PC-3 (cell line): ENCODE results near the gene CELF2. TPM values are rescaled to one million over a fixed set of nuclear protein-coding genes. Genes with fewer than 3 reads are reported as not detected.

Experiments used
- ATAC-seq: fragments of 200-7000 bp; cut with Tn5 transposase; 2 replicates; pipeline ENCODE4 v1.9.1; 2020; ENCODE audit warnings: mild to moderate bottlenecking, moderate library complexity
- BruUV-seq: library from RNA; stranded (reverse); fragments of 400-500 nt; replicated peaks from 2 replicates; lab custom pipeline; 2021; lab: Mats Ljungman, UMichigan
- CTCF ChIA-PET: fragments of 300-600 bp; sonication (Branson Sonifier 250); formaldehyde crosslinking; loops from one replicate; lab custom pipeline; 2022; ENCODE audit warnings: antibody characterized with exemption; lab: Charles Lee
- POLR2A ChIA-PET: fragments of 300-600 bp; sonication (Branson Sonifier 250); formaldehyde crosslinking; loops from one replicate; lab custom pipeline; 2022; ENCODE audit warnings: antibody characterized with exemption; ENCODE audit not compliant: unreplicated experiment; lab: Charles Lee
- DNase-seq: peaks from one replicate; pipeline ENCODE4 v3.0.0-alpha.2; 2015
- H2AFZ ChIP-seq: fragments of 300-600 bp; sonication (generic); 2 replicates; pipeline ENCODE4 v1.6.0; 2016; ENCODE audit warnings: antibody characterized with exemption, low read length
- H3F3A ChIP-seq: fragments of 300-600 bp; sonication (generic); one replicate; pipeline ENCODE4 v1.6.0; 2017; ENCODE audit warnings: antibody characterized with exemption, low read length, control low read depth, mild to moderate bottlenecking; ENCODE audit not compliant: unreplicated experiment
- H3K27ac ChIP-seq: fragments of 300-600 bp; sonication (generic); 2 replicates; pipeline ENCODE4 v1.5.1; 2016; ENCODE audit warnings: mild to moderate bottlenecking, low read length
- H3K27me3 ChIP-seq: fragments of 300-600 bp; sonication (generic); 2 replicates; pipeline ENCODE4 v1.6.1; 2016; ENCODE audit warnings: low read length, mixed read lengths
- H3K36me3 ChIP-seq: fragments of 300-600 bp; sonication (generic); 2 replicates; pipeline ENCODE4 v1.6.1; 2016; ENCODE audit warnings: low read depth, mixed run types, low read length, mixed read lengths
- H3K4me1 ChIP-seq: fragments of 300-600 bp; sonication (generic); 2 replicates; pipeline ENCODE4 v1.5.1; 2016; ENCODE audit warnings: low read length; ENCODE audit not compliant: insufficient read depth
- H3K4me2 ChIP-seq: fragments of 300-600 bp; sonication (generic); 2 replicates; pipeline ENCODE4 v1.6.0; 2016; ENCODE audit warnings: low read length
- H3K4me3 ChIP-seq: fragments of 300-600 bp; sonication (generic); 2 replicates; pipeline ENCODE4 v1.5.1; 2016; ENCODE audit warnings: mild to moderate bottlenecking, low read length, mixed read lengths
- H3K79me2 ChIP-seq: fragments of 300-600 bp; sonication (generic); 2 replicates; pipeline ENCODE4 v1.6.1; 2017; ENCODE audit warnings: low read length, mixed read lengths
- H3K9ac ChIP-seq: fragments of 300-600 bp; sonication (generic); 2 replicates; pipeline ENCODE4 v1.6.0; 2016; ENCODE audit warnings: mild to moderate bottlenecking, low read length
- H3K9me2 ChIP-seq: fragments of 300-600 bp; sonication (generic); replicated peaks from 2 replicates; pipeline ENCODE4 v1.6.1; 2016; ENCODE audit warnings: mixed run types, low read length, mixed read lengths
- H3K9me3 ChIP-seq: fragments of 300-600 bp; sonication (generic); 2 replicates; pipeline ENCODE4 v1.6.1; 2016; ENCODE audit warnings: low read length, mixed read lengths
- H4K20me1 ChIP-seq: fragments of 300-600 bp; sonication (generic); 2 replicates; pipeline ENCODE4 v1.6.1; 2016; ENCODE audit warnings: low read length, mixed read lengths
- EZH2 ChIP-seq: fragments of 300-600 bp; sonication (generic); IDR thresholded peaks from one replicate; pipeline ENCODE4 v1.6.1; 2017; ENCODE audit warnings: antibody characterized with exemption, mild to moderate bottlenecking, low read length; ENCODE audit not compliant: unreplicated experiment
- EZH2phosphoT487 ChIP-seq: fragments of 300-600 bp; sonication (generic); IDR thresholded peaks from 2 replicates; pipeline ENCODE4 v1.6.1; 2018; ENCODE audit warnings: mild to moderate bottlenecking, antibody characterized with exemption, low read length, borderline replicate concordance
- intact Hi-C: fragments of 100-400 bp; cut with micrococcal nuclease; formaldehyde crosslinking; loops from 2 replicates; pipeline ENCODE4 v1.9.0; 2023
- total RNA-seq: library from RNA; depleted of rRNA; stranded (reverse); fragments of >200 nt; gene quantifications from 2 replicates; pipeline ENCODE4 v1.2.3, GENCODE V29; 2014
- TF ChIP-seq, protein P1 (sequence below): fragments of 300-600 bp; sonication (generic); conservative IDR thresholded peaks from 2 replicates; pipeline ENCODE4 v1.5.1; 2017; ENCODE audit warnings: antibody characterized with exemption, low read depth, mild to moderate bottlenecking, low read length

Gene CELF2
- total RNA-seq, 1 experiment from 2014 or later = not detected

GRCh38 chr10:11178606-11179515, 161.2 kb downstream of the CELF2 start:
- H2AFZ ChIP-seq = no peak overlapping the region
- H3K4me1 ChIP-seq = no peaks in the 10 kb centered on the region
- no peaks in the 10 kb centered on the region for H3K9me2 ChIP-seq
- no peaks in the 10 kb centered on the region for H4K20me1 ChIP-seq
- H3K4me3 ChIP-seq = no peak overlapping the region
- TF ChIP-seq EZH2phosphoT487 = no peak
- TF ChIP-seq, protein P1, sequence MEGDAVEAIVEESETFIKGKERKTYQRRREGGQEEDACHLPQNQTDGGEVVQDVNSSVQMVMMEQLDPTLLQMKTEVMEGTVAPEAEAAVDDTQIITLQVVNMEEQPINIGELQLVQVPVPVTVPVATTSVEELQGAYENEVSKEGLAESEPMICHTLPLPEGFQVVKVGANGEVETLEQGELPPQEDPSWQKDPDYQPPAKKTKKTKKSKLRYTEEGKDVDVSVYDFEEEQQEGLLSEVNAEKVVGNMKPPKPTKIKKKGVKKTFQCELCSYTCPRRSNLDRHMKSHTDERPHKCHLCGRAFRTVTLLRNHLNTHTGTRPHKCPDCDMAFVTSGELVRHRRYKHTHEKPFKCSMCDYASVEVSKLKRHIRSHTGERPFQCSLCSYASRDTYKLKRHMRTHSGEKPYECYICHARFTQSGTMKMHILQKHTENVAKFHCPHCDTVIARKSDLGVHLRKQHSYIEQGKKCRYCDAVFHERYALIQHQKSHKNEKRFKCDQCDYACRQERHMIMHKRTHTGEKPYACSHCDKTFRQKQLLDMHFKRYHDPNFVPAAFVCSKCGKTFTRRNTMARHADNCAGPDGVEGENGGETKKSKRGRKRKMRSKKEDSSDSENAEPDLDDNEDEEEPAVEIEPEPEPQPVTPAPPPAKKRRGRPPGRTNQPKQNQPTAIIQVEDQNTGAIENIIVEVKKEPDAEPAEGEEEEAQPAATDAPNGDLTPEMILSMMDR = no peak
- TF ChIP-seq EZH2 = no peak
- no TSS peak for BruUV-seq
- H3K9ac ChIP-seq = no peak overlapping the region
- H3K9me3 ChIP-seq = no peaks in the 10 kb centered on the region
- ATAC-seq (no peak), DNase-seq (no peak)
- intact Hi-C loops = no loop called here
- H3K36me3 ChIP-seq = no peaks in the 10 kb centered on the region
- no peaks in the 10 kb centered on the region for H3K79me2 ChIP-seq
- CTCF ChIA-PET = no interaction called here
- POLR2A ChIA-PET = no interaction called here
- H3K27me3 ChIP-seq = peaks cover 8% of the 10 kb centered on the region; the same call in 1 of the 2 replicates
- H3F3A ChIP-seq = no peaks in the 10 kb centered on the region
- H3K4me2 ChIP-seq = no peak overlapping the region
- no peak overlapping the region for H3K27ac ChIP-seq

- ATAC-seq (no peak), DNase-seq (no peak)
- H3K4me3 ChIP-seq = no peak overlapping the region
- H3K9me3 ChIP-seq = no peaks in the 10 kb centered on the region
- POLR2A ChIA-PET = no interaction called here
- no peaks in the 10 kb centered on the region for H3K79me2 ChIP-seq
- H3K36me3 ChIP-seq = no peaks in the 10 kb centered on the region
- H3K27me3 ChIP-seq = peaks cover 8% of the 10 kb centered on the region; the same call in 1 of the 2 replicates
- H3K4me1 ChIP-seq = no peaks in the 10 kb centered on the region
- no peaks in the 10 kb centered on the region for H3K9me2 ChIP-seq
- intact Hi-C loops = no loop called here
- no peak overlapping the region for H3K9ac ChIP-seq
- no peaks in the 10 kb centered on the region for H3F3A ChIP-seq
- no TSS peak for BruUV-seq
- no peak overlapping the region for H3K27ac ChIP-seq
- H3K4me2 ChIP-seq = no peak overlapping the region
- TF ChIP-seq, protein P1 = no peak
- no peak for TF ChIP-seq EZH2phosphoT487
- no peak for TF ChIP-seq EZH2
- H2AFZ ChIP-seq = no peak overlapping the region
- no peaks in the 10 kb centered on the region for H4K20me1 ChIP-seq
- CTCF ChIA-PET = no interaction called here
Observed at GRCh38 chr10:11179516-11180105, 161.9 kb downstream of the CELF2 start.

DNA sequence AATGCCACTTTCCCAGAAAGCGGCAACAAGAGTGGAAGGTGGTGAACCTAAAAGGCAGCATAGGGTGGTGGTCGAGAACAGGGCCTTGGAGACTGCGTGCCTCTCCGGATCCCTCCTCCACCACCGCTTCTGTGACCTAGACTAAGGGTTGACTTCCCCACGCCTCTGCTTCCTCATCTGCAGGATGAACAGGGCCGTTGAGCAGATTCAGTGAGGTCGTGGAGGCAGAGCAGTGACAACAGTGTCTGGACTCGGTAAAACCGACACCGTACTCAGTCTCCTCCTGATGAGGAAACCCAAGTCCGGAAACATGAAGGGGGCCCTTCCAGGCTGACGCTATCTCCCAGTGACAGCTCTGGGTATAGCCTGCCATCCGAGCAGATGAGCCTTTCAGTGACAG, 162.6 kb downstream of the CELF2 start:
- H2AFZ ChIP-seq = no peak overlapping the region
- H3K4me1 ChIP-seq = no peaks in the 10 kb centered on the region
- ChIA-PET POLR2A (no interaction called here), CTCF (no interaction called here)
- no peak overlapping the region for H3K27ac ChIP-seq
- no TSS peak for BruUV-seq
- intact Hi-C loops = no loop called here
- no peak overlapping the region for H3K4me3 ChIP-seq
- DNase-seq (no peak), ATAC-seq (no peak)
- no peaks in the 10 kb centered on the region for H3K36me3 ChIP-seq
- H3F3A ChIP-seq = no peaks in the 10 kb centered on the region
- H3K27me3 ChIP-seq = peaks cover 8% of the 10 kb centered on the region; the same call in 1 of the 2 replicates
- H4K20me1 ChIP-seq = no peaks in the 10 kb centered on the region
- H3K9me2 ChIP-seq = no peaks in the 10 kb centered on the region
- H3K9me3 ChIP-seq = no peaks in the 10 kb centered on the region
- no peak overlapping the region for H3K9ac ChIP-seq
- H3K79me2 ChIP-seq = no peaks in the 10 kb centered on the region
- TF ChIP-seq, protein P1 = no peak
- TF ChIP-seq EZH2phosphoT487 = no peak
- TF ChIP-seq EZH2 = no peak
- no peak overlapping the region for H3K4me2 ChIP-seq
